WTC11 (cell line): Measurements from ENCODE around the gene NEK6. TPM values are rescaled to one million over a fixed set of nuclear protein-coding genes. Genes with fewer than 3 reads are reported as not detected.

Experiments used
- ATAC-seq: fragments of 200-7000 bp; cut with Tn5 transposase; 2 replicates; pipeline ENCODE4 v1.10.0; 2021; ENCODE audit warnings: mild to moderate bottlenecking, moderate library complexity
- CTCF ChIA-PET: fragments of 300-600 bp; sonication (Branson Sonifier 250); formaldehyde crosslinking; loops from one replicate; lab custom pipeline; 2021; ENCODE audit warnings: antibody characterized with exemption; lab: Charles Lee
- POLR2A ChIA-PET: fragments of 350-600 bp; sonication (Branson Sonifier 250); formaldehyde crosslinking; loops from one replicate; lab custom pipeline; 2021; ENCODE audit warnings: antibody characterized with exemption; lab: Charles Lee
- DNase-seq: peaks from one replicate; pipeline ENCODE4 v3.0.0; 2021; ENCODE audit warnings: low spot score
- H3K27ac Mint-ChIP-seq: 2 replicates; pipeline ENCODE4 v1.8.0; 2021; ENCODE audit warnings: mixed read lengths
- H3K27me3 Mint-ChIP-seq: 2 replicates; pipeline ENCODE4 v1.8.0; 2021; ENCODE audit warnings: low read depth, mild to moderate bottlenecking, moderate library complexity, mixed read lengths
- H3K36me3 Mint-ChIP-seq: 2 replicates; pipeline ENCODE4 v1.8.0; 2021; ENCODE audit warnings: mixed read lengths
- H3K4me1 Mint-ChIP-seq: 2 replicates; pipeline ENCODE4 v1.8.0; 2022; ENCODE audit warnings: mixed read lengths
- H3K4me3 Mint-ChIP-seq: 2 replicates; pipeline ENCODE4 v1.8.0; 2021; ENCODE audit warnings: mild to moderate bottlenecking, moderate library complexity, mixed read lengths
- H3K9me3 Mint-ChIP-seq: 2 replicates; pipeline ENCODE4 v1.8.0; 2021; ENCODE audit warnings: mixed read lengths
- FOXP1 ChIP-seq: sonication (generic); formaldehyde crosslinking; IDR thresholded peaks from 2 replicates; pipeline ENCODE4 v1.8.0; 2022; ENCODE audit warnings: missing genetic modification reagents, mild to moderate bottlenecking, moderate library complexity, borderline replicate concordance
- GABPB1 ChIP-seq: sonication (generic); formaldehyde crosslinking; IDR thresholded peaks from 2 replicates; pipeline ENCODE4 v1.8.1; 2023; ENCODE audit warnings: mild to moderate bottlenecking, missing genetic modification reagents
- HMGXB4 ChIP-seq: sonication (generic); formaldehyde crosslinking; IDR thresholded peaks from 2 replicates; pipeline ENCODE4 v1.8.1; 2023; ENCODE audit warnings: mild to moderate bottlenecking, moderate library complexity, missing genetic modification reagents
- KAT7 ChIP-seq: sonication (generic); formaldehyde crosslinking; IDR thresholded peaks from 2 replicates; pipeline ENCODE4 v1.8.1; 2023; ENCODE audit warnings: missing genetic modification reagents, mild to moderate bottlenecking, borderline replicate concordance
- NFE2L1 ChIP-seq: sonication (generic); formaldehyde crosslinking; IDR thresholded peaks from 2 replicates; pipeline ENCODE4 v1.8.1; 2023; ENCODE audit warnings: missing genetic modification reagents
- SMAD3 ChIP-seq: sonication (generic); formaldehyde crosslinking; IDR thresholded peaks from 2 replicates; pipeline ENCODE4 v1.8.0; 2022; ENCODE audit warnings: missing genetic modification reagents, mild to moderate bottlenecking, borderline replicate concordance
- TCF7 ChIP-seq: sonication (generic); formaldehyde crosslinking; IDR thresholded peaks from 2 replicates; pipeline ENCODE4 v1.8.0; 2022; ENCODE audit warnings: mild to moderate bottlenecking, low read depth, missing genetic modification reagents, moderate library complexity
- USF1 ChIP-seq: sonication (generic); formaldehyde crosslinking; IDR thresholded peaks from 2 replicates; pipeline ENCODE4 v1.8.0; 2022; ENCODE audit warnings: mild to moderate bottlenecking, missing genetic modification reagents
- ZBTB21 ChIP-seq: sonication (generic); formaldehyde crosslinking; IDR thresholded peaks from 2 replicates; pipeline ENCODE4 v1.8.1; 2023; ENCODE audit warnings: mild to moderate bottlenecking, missing genetic modification reagents, borderline replicate concordance
- ZNF219 ChIP-seq: sonication (generic); formaldehyde crosslinking; IDR thresholded peaks from 2 replicates; pipeline ENCODE4 v1.8.0; 2023; ENCODE audit warnings: missing genetic modification reagents, mild to moderate bottlenecking, borderline replicate concordance
- ZNF317 ChIP-seq: sonication (generic); formaldehyde crosslinking; IDR thresholded peaks from 2 replicates; pipeline ENCODE4 v1.8.1; 2023; ENCODE audit warnings: low read depth, mild to moderate bottlenecking, moderate library complexity, missing genetic modification reagents, borderline replicate concordance
- ZNF425 ChIP-seq: fragments of 250-450 bp; sonication (Bioruptor Pico); conservative IDR thresholded peaks from 2 replicates; pipeline ENCODE4 v1.9.0; 2021; ENCODE audit warnings: mild to moderate bottlenecking
- ZNF532 ChIP-seq: fragments of 250-450 bp; sonication (Bioruptor Pico); IDR thresholded peaks from 2 replicates; pipeline ENCODE4 v1.9.0; 2021; ENCODE audit warnings: mild to moderate bottlenecking, borderline replicate concordance
- total RNA-seq: library from RNA; stranded (reverse); gene quantifications from 3 replicates; pipeline ENCODE4 v1.2.3, GENCODE V29; 2021

The NEK6 gene
- total RNA-seq, 1 experiment from 2014 or later: 23.0 TPM

- no peak for TF ChIP-seq HMGXB4
- TF ChIP-seq ZNF317 (CRISPR knock-in tag): no peak
- TF ChIP-seq NFE2L1: no peak
- no peak for TF ChIP-seq GABPB1
- no peak for TF ChIP-seq ZNF219 (CRISPR knock-in tag)
- POLR2A ChIA-PET: no interaction called here
- ATAC-seq: no peak
- H3K9me3 Mint-ChIP-seq: no peaks in the 10 kb centered on the region
- no peaks in the 10 kb centered on the region for H3K27me3 Mint-ChIP-seq
- H3K36me3 Mint-ChIP-seq: peaks cover 5% of the 10 kb centered on the region
- no peak overlapping the region for H3K27ac Mint-ChIP-seq
- no peak overlapping the region for H3K4me3 Mint-ChIP-seq
- H3K4me1 Mint-ChIP-seq: peaks cover 38% of the 10 kb centered on the region
- CTCF ChIA-PET: interaction anchor here (1.2 to 1.5 kb wide), 2 partner anchors 10 to 259 kb away, joined by 3 to 5 read pairs; no protein-coding TSS in a partner anchor
- no peak for DNase-seq
These were observed 127.9 kb downstream of the NEK6 start for GRCh38 chr9:124385623-124386022.

GRCh38 chr9:124386201-124386600, 128.5 kb downstream of the NEK6 start:
- no peaks in the 10 kb centered on the region for H3K27me3 Mint-ChIP-seq
- POLR2A ChIA-PET: no interaction called here
- ATAC-seq (no peak), DNase-seq (no peak)
- H3K36me3 Mint-ChIP-seq: peaks cover 5% of the 10 kb centered on the region
- CTCF ChIA-PET: interaction anchor here (1.3 to 2.1 kb wide), 4 partner anchors 8 to 260 kb away, joined by 3 to 12 read pairs (median 8); no protein-coding TSS in a partner anchor
- peaks cover 42% of the 10 kb centered on the region for H3K4me1 Mint-ChIP-seq
- TF ChIP-seq KAT7 (CRISPR knock-in tag): no peak
- peak; percentile 79; the same call in 1 of the 2 replicates for TF ChIP-seq GABPB1
- TF ChIP-seq, all 79 proteins: peak for 1
- no peaks in the 10 kb centered on the region for H3K9me3 Mint-ChIP-seq
- H3K27ac Mint-ChIP-seq: peak overlapping the region; percentile 81
- H3K4me3 Mint-ChIP-seq: no peak overlapping the region

- ATAC-seq: no peak
- Mint-ChIP-seq H3K36me3 (peaks cover 3% of the 10 kb centered on the region; the same call in 1 of the 2 replicates), H3K4me1 (peaks cover 60% of the 10 kb centered on the region), H3K4me3 (no peak overlapping the region), H3K27me3 (no peaks in the 10 kb centered on the region), H3K9me3 (no peaks in the 10 kb centered on the region), H3K27ac (peak overlapping the region; percentile 12)
- ChIA-PET CTCF (interaction anchor here (0.7 to 2.7 kb wide), 10 partner anchors 10 to 464 kb away, joined by 3 to 12 read pairs (median 3); no protein-coding TSS in a partner anchor), POLR2A (no interaction called here)
- TF ChIP-seq FOXP1 (CRISPR knock-in tag) (no peak), USF1 (no peak), GABPB1 (0 out of 2 replicates have a peak, but pooled peaks have one; percentile 44)
- DNase-seq: no peak
These were observed 130.7 kb downstream of the NEK6 start for GRCh38 chr9:124388275-124389048.

GRCh38 chr9:124389146-124389939, 131.6 kb downstream of the NEK6 start:
- POLR2A ChIA-PET: no interaction called here
- H3K27ac Mint-ChIP-seq: peak overlapping the region; percentile 13; the same call in 1 of the 2 replicates
- no peak for DNase-seq
- no peaks in the 10 kb centered on the region for H3K27me3 Mint-ChIP-seq
- ATAC-seq: no peak
- CTCF ChIA-PET: interaction anchor here (1.1 to 2.7 kb wide), 5 partner anchors 10 to 463 kb away, joined by 3 to 10 read pairs (median 7); no protein-coding TSS in a partner anchor
- H3K36me3 Mint-ChIP-seq: no peaks in the 10 kb centered on the region
- no peaks in the 10 kb centered on the region for H3K9me3 Mint-ChIP-seq
- peaks cover 64% of the 10 kb centered on the region for H3K4me1 Mint-ChIP-seq
- H3K4me3 Mint-ChIP-seq: no peak overlapping the region
- TF ChIP-seq ZNF532 (no peak), SMAD3 (no peak), TCF7 (CRISPR knock-in tag) (no peak), ZNF425 (no peak), ZBTB21 (no peak), HMGXB4 (no peak)
